NCI-H2196 (cell line): Measurements from ENCODE around the gene HELQ.

Source experiments
- DNase-seq: peaks from one replicate; lab custom pipeline; 2025; ENCODE audit not compliant: unreplicated experiment; lab: John Stamatoyannopoulos, UW

The HELQ gene

DNA sequence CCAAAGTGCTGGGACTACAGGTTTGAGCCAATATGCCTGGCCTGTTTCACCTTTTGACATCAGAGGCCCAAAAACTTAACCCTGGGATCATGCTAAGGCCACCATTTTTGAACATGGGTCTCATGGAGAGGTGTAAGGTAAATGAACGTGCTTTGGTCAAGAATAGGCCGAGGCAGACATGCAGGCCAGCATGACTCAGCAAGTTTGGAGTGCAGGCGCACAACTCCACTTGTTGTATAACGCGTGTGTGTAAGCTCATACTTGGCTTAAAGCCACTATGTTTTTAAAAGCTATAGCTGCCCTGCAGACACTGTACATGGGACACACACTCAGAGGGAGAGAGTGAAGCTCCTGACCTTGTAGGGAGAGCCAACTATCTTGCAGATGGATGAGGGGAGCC, 77.2 kb downstream of the HELQ start:
- DNase-seq: no peak

DNA sequence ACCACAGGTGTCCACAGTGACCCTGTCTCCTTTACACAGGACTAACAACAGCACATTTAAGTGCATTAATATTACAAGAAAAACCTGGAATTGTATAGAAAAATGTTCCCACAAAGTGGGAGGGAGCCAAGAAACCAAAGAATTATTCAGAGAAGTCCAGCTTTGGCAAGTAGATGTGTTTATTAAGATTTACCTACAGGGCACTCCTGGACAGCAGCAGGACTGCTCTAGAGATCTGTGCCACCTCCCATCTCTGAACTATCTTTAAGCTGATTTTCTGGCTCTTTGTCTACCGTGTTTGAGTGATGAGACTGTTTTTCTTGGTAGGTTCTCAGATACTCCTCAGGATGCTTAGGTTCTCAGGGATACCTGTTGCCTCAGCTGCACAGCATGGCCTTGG, 82.7 kb downstream of the HELQ start:
- no peak for DNase-seq

DNA sequence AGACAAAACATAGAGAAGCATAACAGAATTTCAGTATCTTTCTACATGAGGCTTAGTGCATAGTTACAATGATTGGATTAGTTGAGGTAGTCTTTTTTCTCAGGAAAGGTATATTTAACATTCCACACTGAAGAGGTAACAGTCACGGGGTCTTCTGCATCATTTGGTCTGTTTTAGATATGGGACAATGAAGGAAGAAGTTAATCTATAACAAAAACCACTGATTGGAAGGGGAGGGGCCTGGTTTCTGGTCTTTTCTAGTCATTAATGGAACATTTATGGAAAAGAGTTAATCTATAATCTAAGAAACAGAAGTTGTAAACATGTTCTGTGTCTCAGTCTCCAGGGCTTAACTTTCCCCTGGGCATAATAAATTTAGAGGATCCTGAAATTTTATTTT, 83.7 kb downstream of the HELQ start:
- DNase-seq: no peak

DNA sequence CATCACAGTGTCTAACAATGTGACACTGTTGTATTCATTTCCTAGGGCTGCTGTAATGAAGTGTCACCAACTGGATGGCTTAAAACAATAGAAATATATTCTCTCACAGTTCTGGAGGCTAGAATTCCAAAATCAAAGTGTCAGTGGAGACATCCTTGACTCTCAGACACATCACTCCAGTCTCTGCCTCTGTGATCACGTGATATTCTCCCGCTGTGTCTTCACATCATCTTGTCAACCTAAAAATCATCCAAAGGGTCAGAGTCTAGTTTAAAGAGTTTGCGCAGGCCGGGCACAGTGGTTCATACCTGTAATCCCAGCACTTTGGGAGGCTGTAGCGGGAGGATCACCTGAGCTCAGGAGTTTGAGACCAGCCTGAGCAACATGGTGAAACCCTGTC, 84.4 kb downstream of the HELQ start:
- DNase-seq: no peak

DNA sequence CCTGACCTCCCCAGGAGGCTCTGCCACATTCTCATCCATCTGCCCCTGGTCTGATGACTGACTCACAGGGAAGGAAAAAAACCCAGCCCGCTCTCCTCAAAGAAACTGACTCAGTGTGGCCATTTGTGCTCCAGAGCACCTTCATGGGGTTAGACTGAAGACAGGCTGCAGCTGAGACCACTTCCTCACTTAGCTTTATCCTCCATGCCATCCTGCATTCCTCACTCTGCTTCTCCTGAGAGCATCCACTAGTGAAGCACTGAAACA, 85.0 kb downstream of the HELQ start:
- no peak for DNase-seq

DNA sequence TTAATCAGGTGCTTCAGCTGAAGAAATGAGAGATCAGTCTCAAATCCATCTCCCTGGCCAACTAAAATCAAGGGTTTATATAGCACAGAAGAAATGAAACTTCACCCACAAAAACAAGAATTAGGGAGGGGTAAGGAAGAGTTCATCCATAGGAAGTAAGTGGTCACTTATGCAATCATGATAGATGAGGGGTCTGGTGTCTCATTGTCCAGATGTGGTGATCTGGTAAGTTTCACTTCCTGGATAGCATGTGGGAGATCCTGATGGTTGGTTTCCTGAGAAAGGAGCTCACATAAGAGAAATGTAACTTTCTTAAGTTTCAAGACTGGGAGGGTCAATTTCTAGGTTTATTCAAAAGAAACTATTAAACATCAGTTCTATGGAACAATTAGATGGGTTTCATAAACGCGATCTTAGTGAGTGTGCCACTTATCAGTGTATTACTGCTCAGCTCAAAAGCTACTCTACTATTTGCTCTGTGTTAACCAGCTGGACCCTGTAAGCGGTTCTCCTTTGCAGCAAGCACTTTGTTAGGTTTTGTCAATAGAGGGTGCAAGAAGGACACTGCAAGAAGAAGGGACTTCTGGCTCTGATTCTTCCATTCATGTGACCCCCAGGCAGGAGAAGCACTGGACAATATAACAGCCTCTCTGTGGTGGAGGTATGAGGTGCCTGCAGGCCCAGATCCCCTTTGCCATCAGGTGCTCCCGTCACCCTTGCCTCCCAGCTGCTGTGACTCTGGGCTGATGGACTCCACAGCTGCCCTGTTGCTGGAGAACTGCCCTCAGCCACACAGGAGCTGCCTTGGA, 85.6 kb downstream of the HELQ start:
- no peak for DNase-seq

DNA sequence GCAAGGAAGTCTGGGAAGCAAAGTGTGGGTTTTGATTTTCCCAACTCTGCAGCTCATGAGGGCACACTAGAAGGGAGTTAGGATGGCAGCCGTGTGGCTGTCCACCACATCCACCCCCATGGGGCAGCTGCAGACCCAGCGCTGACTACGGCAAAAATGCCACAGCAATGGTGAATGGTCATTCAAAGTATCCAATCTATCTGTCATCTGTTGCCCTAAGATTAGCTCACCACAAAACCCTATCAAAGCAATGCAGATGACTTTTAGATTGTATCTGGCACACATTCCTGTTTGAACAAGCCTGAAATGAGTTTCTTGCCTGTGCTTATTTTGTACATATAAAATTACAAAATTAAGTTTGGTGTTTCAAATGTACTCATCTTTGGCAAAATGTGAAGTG, 91.3 kb downstream of the HELQ start:
- no peak for DNase-seq

DNA sequence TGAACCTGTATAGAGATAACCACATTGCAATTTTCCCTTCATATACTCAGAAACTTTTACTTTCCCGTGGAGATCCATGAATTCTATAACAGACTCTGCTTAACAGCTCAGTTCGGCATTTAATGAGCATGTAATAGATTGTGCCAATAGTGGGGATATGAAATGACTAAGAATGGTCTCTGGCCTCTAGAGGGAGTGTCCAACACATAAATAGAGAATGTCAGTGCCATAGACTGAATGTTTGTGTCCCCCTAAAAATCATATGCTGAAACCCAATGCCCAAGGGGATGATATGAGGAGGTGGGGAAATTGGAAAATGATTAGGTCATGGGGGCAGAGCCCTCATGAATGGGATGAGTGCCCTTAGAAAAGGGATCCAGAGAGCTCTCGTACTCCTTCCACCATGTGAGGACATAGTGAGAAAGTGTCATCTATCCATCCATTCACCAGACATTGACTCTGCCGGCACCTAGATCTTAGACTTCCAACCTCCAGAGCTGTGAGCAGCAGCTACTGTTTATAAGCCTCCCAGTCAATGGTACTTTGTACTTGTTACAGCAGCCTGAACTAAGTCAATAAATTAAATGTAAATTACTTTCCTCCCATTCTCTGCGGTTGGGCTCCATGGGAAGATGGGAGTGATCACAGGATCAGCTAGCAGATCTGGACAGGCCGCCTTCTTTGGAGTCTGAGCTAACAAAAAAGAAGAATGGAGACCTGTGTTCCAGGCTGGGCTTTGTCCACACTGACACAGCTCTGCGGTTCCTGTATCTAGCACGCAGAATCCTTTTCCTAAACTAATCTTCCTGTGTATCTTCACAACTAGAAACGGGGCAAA, 92.9 kb downstream of the HELQ start:
- DNase-seq: no peak

DNA sequence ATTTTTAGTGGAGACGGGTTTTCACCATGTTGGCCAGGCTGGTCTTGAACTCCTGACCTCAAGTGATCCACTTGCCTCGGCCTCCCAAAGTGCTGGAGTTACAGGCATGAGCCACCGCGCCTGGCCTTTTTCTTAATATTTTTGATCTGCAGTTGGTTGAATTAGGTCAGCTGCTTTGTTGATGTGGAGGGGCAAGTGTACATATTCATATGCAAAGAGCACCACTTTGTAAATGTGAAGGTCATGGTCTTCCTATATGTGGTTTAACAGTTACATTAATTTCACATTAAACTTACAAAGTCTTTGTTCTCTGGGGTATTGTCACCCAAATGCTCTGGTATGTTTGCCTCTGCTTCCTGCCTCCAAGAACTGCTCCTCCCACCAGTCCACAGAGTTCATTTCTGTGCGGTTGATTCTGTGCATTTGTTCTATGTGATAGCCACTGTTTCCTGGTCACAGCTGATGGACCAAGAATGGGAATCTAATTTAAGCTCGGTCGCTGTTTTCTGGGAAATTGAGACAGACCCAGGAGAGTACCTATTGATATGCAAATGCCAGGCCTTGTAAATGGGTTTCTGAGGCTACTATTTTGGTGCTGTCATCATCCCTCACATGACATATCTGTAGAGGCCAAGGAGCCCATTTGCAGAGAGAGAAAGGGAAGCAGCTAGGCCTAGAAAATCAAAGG, 94.1 kb downstream of the HELQ start:
- DNase-seq: no peak

DNA sequence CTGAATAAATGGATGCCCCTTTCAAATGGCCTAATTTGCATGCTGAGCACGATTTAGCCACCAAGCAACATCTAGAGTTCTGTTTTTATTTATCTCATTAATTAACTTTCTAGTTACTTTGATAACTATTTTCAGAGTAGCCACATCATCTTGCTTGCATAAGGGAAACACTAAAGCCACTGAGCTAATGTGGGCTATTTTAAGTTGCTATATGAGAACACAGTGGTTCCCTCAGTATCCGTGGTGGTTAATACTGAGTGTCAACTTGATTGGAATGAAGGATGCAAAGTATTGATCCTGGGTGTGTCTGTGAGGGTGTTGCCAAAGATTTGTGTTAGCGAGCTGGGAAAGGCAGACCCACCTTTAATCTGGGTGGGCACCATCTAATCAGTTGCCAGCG, 95.6 kb downstream of the HELQ start:
- no peak for DNase-seq

DNA sequence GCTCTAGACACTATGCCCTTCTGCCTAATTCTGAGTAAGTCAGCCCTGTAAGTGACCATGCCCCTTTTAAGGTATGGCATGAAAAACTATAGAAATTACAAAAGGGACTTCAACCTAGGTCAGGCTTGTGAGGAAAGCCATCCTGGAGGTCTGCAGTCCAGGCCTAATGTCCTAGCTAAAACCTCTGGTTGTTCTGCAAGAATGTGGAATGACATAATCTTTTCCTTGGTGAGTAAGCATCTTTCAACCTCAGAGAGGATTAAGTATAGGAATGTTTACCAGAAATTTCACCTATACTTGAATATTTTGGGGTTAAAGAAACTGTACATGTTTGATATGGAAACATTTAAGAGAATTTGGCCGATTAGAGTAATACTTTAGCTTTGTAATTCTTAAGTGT, 97.2 kb downstream of the HELQ start:
- no peak for DNase-seq
